ENCODE results near the gene QPRT. TPM values are rescaled to one million over a fixed set of nuclear protein-coding genes. Genes with fewer than 3 reads are reported as not detected.

The QPRT gene
- total and polyA plus RNA-seq, 2 of the 13 experiments (the other 11 are each of a cell fraction or from before 2014, with no cell fraction given) = 130 to 218 TPM

DNA sequence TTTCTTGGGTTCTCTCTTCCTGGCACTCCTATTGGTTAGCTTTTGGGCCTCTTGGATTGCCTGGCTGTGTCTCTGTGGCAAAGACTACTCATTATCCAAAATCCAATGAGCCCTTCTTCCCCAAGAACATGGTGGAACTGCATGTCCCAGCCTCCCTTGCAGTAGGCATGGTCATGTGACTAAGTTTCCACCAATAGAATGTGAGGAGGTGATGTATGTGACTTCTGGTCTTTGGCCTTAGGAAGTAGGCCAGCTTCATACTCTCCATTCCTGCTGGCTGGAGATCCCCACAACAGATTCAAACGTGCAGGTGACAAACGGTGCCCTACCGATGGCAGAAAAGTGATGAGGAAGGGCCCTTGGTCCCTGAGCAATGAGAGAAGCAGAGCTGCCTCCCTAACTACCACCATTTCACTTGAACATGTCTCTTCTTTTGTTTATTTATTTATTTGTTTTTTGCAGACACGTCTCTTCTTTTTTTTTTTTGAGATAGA is 33.2 kb upstream of the QPRT start (continued):
- no peak for TF ChIP-seq HOXA9 (CRISPR knock-in tag; IDR thresholded peaks at IDR 0.05; ENCODE audit: borderline replicate concordance)
- TF ChIP-seq CBX1 (IDR thresholded peaks at IDR 0.05; ENCODE audit: low read depth) = no peak
- TF ChIP-seq ZBTB14 (CRISPR knock-in tag; IDR thresholded peaks at IDR 0.05) = no peak
- no peak for TF ChIP-seq ZNF737 (CRISPR knock-in tag; IDR thresholded peaks at IDR 0.05; ENCODE audit: borderline replicate concordance)
- TF ChIP-seq ZNF879 (CRISPR knock-in tag; IDR thresholded peaks at IDR 0.05) = no peak
- no peak for TF ChIP-seq KLF11 (CRISPR knock-in tag; IDR thresholded peaks at IDR 0.05)
- no peak for TF ChIP-seq SRF (IDR thresholded peaks at IDR 0.05; ENCODE audit: low read depth, low read length)
- TF ChIP-seq ISX (CRISPR knock-in tag; conservative IDR thresholded peaks at IDR 0.05) = no peak
- TF ChIP-seq ZNF776 (CRISPR knock-in tag; IDR thresholded peaks at IDR 0.05) = no peak
- TF ChIP-seq SIX4 (CRISPR knock-in tag; IDR thresholded peaks at IDR 0.05) = no peak
- no peak for TF ChIP-seq HES4 (CRISPR knock-in tag; IDR thresholded peaks at IDR 0.05; ENCODE audit: borderline replicate concordance)
- no peak for TF ChIP-seq ZNF614 (CRISPR knock-in tag; IDR thresholded peaks at IDR 0.05; ENCODE audit: borderline replicate concordance)
- TF ChIP-seq, protein P1, sequence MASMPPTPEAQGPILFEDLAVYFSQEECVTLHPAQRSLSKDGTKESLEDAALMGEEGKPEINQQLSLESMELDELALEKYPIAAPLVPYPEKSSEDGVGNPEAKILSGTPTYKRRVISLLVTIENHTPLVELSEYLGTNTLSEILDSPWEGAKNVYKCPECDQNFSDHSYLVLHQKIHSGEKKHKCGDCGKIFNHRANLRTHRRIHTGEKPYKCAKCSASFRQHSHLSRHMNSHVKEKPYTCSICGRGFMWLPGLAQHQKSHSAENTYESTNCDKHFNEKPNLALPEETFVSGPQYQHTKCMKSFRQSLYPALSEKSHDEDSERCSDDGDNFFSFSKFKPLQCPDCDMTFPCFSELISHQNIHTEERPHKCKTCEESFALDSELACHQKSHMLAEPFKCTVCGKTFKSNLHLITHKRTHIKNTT (CRISPR knock-in tag; IDR thresholded peaks at IDR 0.05) = no peak
- TF ChIP-seq THAP9 (CRISPR knock-in tag; IDR thresholded peaks at IDR 0.05; ENCODE audit: borderline replicate concordance) = peak; percentile 54; the same call in 1 of the 2 replicates
- TF ChIP-seq SATB2 (CRISPR knock-in tag; IDR thresholded peaks at IDR 0.05) = no peak
- no peak for TF ChIP-seq CBFB (CRISPR knock-in tag; IDR thresholded peaks at IDR 0.05)
- TF ChIP-seq KDM5B (CRISPR knock-in tag; IDR thresholded peaks at IDR 0.05; ENCODE audit: borderline replicate concordance) = no peak
- no peak for TF ChIP-seq ZNF619 (CRISPR knock-in tag; IDR thresholded peaks at IDR 0.05)
- no peak for TF ChIP-seq MZF1 (CRISPR knock-in tag; IDR thresholded peaks at IDR 0.05; ENCODE audit: borderline replicate concordance)
- TF ChIP-seq MBNL3 (CRISPR knock-in tag; conservative IDR thresholded peaks at IDR 0.05) = 0 out of 2 replicates have a peak, but pooled peaks have one; percentile 30
- TF ChIP-seq ZNF510 (CRISPR knock-in tag; IDR thresholded peaks at IDR 0.05; ENCODE audit: low read depth) = no peak
- TF ChIP-seq, protein P2, sequence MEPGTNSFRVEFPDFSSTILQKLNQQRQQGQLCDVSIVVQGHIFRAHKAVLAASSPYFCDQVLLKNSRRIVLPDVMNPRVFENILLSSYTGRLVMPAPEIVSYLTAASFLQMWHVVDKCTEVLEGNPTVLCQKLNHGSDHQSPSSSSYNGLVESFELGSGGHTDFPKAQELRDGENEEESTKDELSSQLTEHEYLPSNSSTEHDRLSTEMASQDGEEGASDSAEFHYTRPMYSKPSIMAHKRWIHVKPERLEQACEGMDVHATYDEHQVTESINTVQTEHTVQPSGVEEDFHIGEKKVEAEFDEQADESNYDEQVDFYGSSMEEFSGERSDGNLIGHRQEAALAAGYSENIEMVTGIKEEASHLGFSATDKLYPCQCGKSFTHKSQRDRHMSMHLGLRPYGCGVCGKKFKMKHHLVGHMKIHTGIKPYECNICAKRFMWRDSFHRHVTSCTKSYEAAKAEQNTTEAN (CRISPR knock-in tag; conservative IDR thresholded peaks at IDR 0.05) = no peak
- TF ChIP-seq, protein P3, sequence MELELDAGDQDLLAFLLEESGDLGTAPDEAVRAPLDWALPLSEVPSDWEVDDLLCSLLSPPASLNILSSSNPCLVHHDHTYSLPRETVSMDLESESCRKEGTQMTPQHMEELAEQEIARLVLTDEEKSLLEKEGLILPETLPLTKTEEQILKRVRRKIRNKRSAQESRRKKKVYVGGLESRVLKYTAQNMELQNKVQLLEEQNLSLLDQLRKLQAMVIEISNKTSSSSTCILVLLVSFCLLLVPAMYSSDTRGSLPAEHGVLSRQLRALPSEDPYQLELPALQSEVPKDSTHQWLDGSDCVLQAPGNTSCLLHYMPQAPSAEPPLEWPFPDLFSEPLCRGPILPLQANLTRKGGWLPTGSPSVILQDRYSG (CRISPR knock-in tag; IDR thresholded peaks at IDR 0.05) = no peak
- TF ChIP-seq SP140L (CRISPR knock-in tag; IDR thresholded peaks at IDR 0.05; ENCODE audit: borderline replicate concordance) = no peak
- TF ChIP-seq XRCC5 (optimal IDR thresholded peaks at IDR 0.05; ENCODE audit: low read length) = no peak
